ENCODE data around the gene APCDD1. TPM values are rescaled to one million over a fixed set of nuclear protein-coding genes. Genes with fewer than 3 reads are reported as not detected.

APCDD1 gene
- total and polyA plus RNA-seq, 5 donors from 2014 or later: not detected

DNA sequence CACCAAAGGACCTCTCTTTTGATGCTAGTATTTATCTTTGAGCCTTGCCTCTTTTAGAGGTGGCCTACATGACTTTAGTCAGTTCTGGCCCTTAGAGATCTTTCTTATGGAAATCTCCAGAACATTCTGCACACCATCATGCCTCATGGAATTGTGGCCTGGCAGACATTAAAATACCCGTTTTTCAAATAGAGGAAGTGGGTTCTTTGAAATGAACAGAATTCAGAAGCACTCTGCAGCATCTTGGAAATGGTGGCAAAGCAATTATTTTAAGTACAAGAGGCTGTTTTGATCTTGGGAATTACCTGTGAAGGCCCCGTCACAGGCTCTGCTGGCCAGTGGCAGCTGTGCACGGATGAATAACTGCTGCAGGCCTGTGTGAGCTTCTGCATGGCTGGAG, 40.7 kb upstream of the APCDD1 start:
- no peak overlapping the region for H3K4me3 ChIP-seq (ENCODE audit: low read depth, low read length)
- H3K4me1 Mint-ChIP-seq: no peaks in the 10 kb centered on the region
- ATAC-seq (ENCODE audit: low read depth in 2 of 2): no peak
- H3K27me3 ChIP-seq (ENCODE audit: control insufficient read depth, insufficient read depth, low read length): no peaks in the 10 kb centered on the region
- H3K27ac Mint-ChIP-seq: no peak overlapping the region
- H3K27me3 Mint-ChIP-seq: no peaks in the 10 kb centered on the region
- no peak for DNase-seq
- H3K9me3 Mint-ChIP-seq: peaks cover 0 to 2% (median 0%) of the 10 kb centered on the region in 7 donors
- no peaks in the 10 kb centered on the region for H3K36me3 ChIP-seq (ENCODE audit: control insufficient read depth, insufficient read depth, low read length)
- no peaks in the 10 kb centered on the region for H3K9me3 ChIP-seq (ENCODE audit: control insufficient read depth in 2 of 2, low read length in 2 of 2)
- H3K27ac ChIP-seq (ENCODE audit: insufficient read depth, low read length, poor library complexity, severe bottlenecking): no peak overlapping the region
- no peak overlapping the region for H3K4me3 Mint-ChIP-seq
- H3K36me3 Mint-ChIP-seq: no peaks in the 10 kb centered on the region
- H3K4me1 ChIP-seq (ENCODE audit: control insufficient read depth, insufficient read depth, low read length, poor library complexity, severe bottlenecking): no peaks in the 10 kb centered on the region

DNA sequence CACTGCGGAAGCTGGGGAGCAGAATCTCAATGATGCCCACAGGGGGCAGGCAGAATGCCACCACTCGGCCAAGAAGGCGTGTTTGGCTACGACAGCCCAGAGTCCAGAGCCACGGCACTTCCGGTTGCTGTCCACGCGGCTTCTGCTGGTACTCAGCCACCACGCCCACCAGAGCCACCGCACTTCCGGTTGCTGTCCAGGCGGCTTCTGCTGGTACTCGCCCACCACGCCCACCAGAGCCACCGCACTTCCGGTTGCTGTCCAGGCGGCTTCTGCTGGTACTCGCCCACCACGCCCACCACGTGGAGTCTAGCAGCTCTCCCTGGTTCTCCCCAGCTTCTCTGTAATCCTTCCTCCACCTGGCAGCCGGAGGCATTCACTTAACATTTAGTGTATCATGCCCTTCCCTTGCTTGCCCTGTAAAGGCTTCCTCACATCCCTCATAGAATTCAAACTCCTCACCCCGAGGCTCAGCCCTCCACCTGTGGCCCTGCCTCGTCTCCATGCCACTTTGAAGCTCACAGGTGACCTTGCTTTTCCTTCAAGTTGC, 40.1 kb upstream of the APCDD1 start:
- ATAC-seq (ENCODE audit: low read depth in 2 of 2) (no peak), DNase-seq (no peak)
- no peaks in the 10 kb centered on the region for H3K36me3 ChIP-seq (ENCODE audit: control insufficient read depth, insufficient read depth, low read length)
- H3K4me1 ChIP-seq (ENCODE audit: control insufficient read depth, insufficient read depth, low read length, poor library complexity, severe bottlenecking): no peaks in the 10 kb centered on the region
- no peaks in the 10 kb centered on the region for H3K4me1 Mint-ChIP-seq
- H3K27me3 Mint-ChIP-seq: no peaks in the 10 kb centered on the region
- H3K4me3 ChIP-seq (ENCODE audit: low read depth, low read length): no peak overlapping the region
- H3K9me3 Mint-ChIP-seq: peaks cover 0 to 2% (median 0%) of the 10 kb centered on the region in 7 donors
- H3K36me3 Mint-ChIP-seq: no peaks in the 10 kb centered on the region
- no peaks in the 10 kb centered on the region for H3K9me3 ChIP-seq (ENCODE audit: control insufficient read depth in 2 of 2, low read length in 2 of 2)
- H3K27me3 ChIP-seq (ENCODE audit: control insufficient read depth, insufficient read depth, low read length): no peaks in the 10 kb centered on the region
- H3K27ac Mint-ChIP-seq: no peak overlapping the region
- H3K4me3 Mint-ChIP-seq: no peak overlapping the region
- H3K27ac ChIP-seq (ENCODE audit: insufficient read depth, low read length, poor library complexity, severe bottlenecking): no peak overlapping the region

DNA sequence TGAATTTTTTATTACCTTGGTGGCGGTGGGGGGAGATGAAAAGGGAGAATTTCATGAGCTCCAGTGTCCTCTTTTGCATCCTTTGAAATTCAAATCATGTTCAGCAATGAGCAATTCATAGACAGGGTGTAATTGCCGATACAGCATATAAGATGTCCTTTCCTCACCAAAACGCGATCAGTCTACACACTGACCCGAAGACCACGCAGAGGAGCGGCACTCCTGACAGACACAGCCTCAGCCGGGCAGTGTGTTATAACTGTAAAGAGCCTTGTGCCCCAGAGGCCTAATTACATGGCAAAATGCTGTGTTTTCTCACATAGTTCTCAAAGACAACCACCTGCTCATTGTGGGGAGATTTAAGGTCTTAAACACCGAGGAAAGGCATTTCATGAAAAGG, 38.4 kb upstream of the APCDD1 start:
- no peaks in the 10 kb centered on the region for H3K9me3 ChIP-seq (ENCODE audit: control insufficient read depth in 2 of 2, low read length in 2 of 2)
- no peaks in the 10 kb centered on the region for H3K4me1 Mint-ChIP-seq
- H3K4me3 ChIP-seq (ENCODE audit: low read depth, low read length): no peak overlapping the region
- H3K27ac Mint-ChIP-seq: no peak overlapping the region
- no peak overlapping the region for H3K4me3 Mint-ChIP-seq
- DNase-seq (no peak), ATAC-seq (ENCODE audit: low read depth in 2 of 2) (no peak)
- no peaks in the 10 kb centered on the region for H3K36me3 ChIP-seq (ENCODE audit: control insufficient read depth, insufficient read depth, low read length)
- H3K9me3 Mint-ChIP-seq: peaks cover 0 to 3% (median 0%) of the 10 kb centered on the region in 7 donors
- no peaks in the 10 kb centered on the region for H3K4me1 ChIP-seq (ENCODE audit: control insufficient read depth, insufficient read depth, low read length, poor library complexity, severe bottlenecking)
- H3K27ac ChIP-seq (ENCODE audit: insufficient read depth, low read length, poor library complexity, severe bottlenecking): no peak overlapping the region
- H3K36me3 Mint-ChIP-seq: no peaks in the 10 kb centered on the region
- no peaks in the 10 kb centered on the region for H3K27me3 ChIP-seq (ENCODE audit: control insufficient read depth, insufficient read depth, low read length)
- no peaks in the 10 kb centered on the region for H3K27me3 Mint-ChIP-seq

- no peak overlapping the region for H3K27ac ChIP-seq (ENCODE audit: insufficient read depth, low read length, poor library complexity, severe bottlenecking)
- Mint-ChIP-seq H3K36me3 (no peaks in the 10 kb centered on the region), H3K27me3 (no peaks in the 10 kb centered on the region), H3K9me3 (peaks cover 0 to 4% (median 0%) of the 10 kb centered on the region in 7 donors), H3K27ac (no peak overlapping the region), H3K4me3 (no peak overlapping the region), H3K4me1 (no peaks in the 10 kb centered on the region)
- H3K36me3 ChIP-seq (ENCODE audit: control insufficient read depth, insufficient read depth, low read length): no peaks in the 10 kb centered on the region
- no peak overlapping the region for H3K4me3 ChIP-seq (ENCODE audit: low read depth, low read length)
- no peaks in the 10 kb centered on the region for H3K4me1 ChIP-seq (ENCODE audit: control insufficient read depth, insufficient read depth, low read length, poor library complexity, severe bottlenecking)
- ATAC-seq (ENCODE audit: low read depth in 2 of 2) (no peak), DNase-seq (no peak)
- H3K27me3 ChIP-seq (ENCODE audit: control insufficient read depth, insufficient read depth, low read length): no peaks in the 10 kb centered on the region
- H3K9me3 ChIP-seq (ENCODE audit: control insufficient read depth in 2 of 2, low read length in 2 of 2): no peaks in the 10 kb centered on the region
These were observed 37.2 kb upstream of the APCDD1 start for GRCh38 chr18:10417191-10417590.

GRCh38 chr18:10417664-10418063, 36.8 kb upstream of the APCDD1 start:
- Mint-ChIP-seq H3K4me1 (no peaks in the 10 kb centered on the region), H3K36me3 (no peaks in the 10 kb centered on the region), H3K4me3 (no peak overlapping the region), H3K27me3 (no peaks in the 10 kb centered on the region), H3K9me3 (peaks cover 0 to 4% (median 0%) of the 10 kb centered on the region in 7 donors), H3K27ac (no peak overlapping the region)
- ATAC-seq (ENCODE audit: low read depth in 2 of 2): no peak
- no peak overlapping the region for H3K4me3 ChIP-seq (ENCODE audit: low read depth, low read length)
- H3K4me1 ChIP-seq (ENCODE audit: control insufficient read depth, insufficient read depth, low read length, poor library complexity, severe bottlenecking): no peaks in the 10 kb centered on the region
- no peak overlapping the region for H3K27ac ChIP-seq (ENCODE audit: insufficient read depth, low read length, poor library complexity, severe bottlenecking)
- no peaks in the 10 kb centered on the region for H3K36me3 ChIP-seq (ENCODE audit: control insufficient read depth, insufficient read depth, low read length)
- DNase-seq: no peak
- H3K27me3 ChIP-seq (ENCODE audit: control insufficient read depth, insufficient read depth, low read length): no peaks in the 10 kb centered on the region
- no peaks in the 10 kb centered on the region for H3K9me3 ChIP-seq (ENCODE audit: control insufficient read depth in 2 of 2, low read length in 2 of 2)

GRCh38 chr18:10418836-10419235, 35.6 kb upstream of the APCDD1 start:
- no peak for ATAC-seq (ENCODE audit: low read depth in 2 of 2)
- Histone ChIP-seq H3K36me3 (ENCODE audit: control insufficient read depth, insufficient read depth, low read length) (no peaks in the 10 kb centered on the region), H3K4me1 (ENCODE audit: control insufficient read depth, insufficient read depth, low read length, poor library complexity, severe bottlenecking) (no peaks in the 10 kb centered on the region), H3K27me3 (ENCODE audit: control insufficient read depth, insufficient read depth, low read length) (no peaks in the 10 kb centered on the region), H3K9me3 (ENCODE audit: control insufficient read depth in 2 of 2, low read length in 2 of 2) (no peaks in the 10 kb centered on the region), H3K4me3 (ENCODE audit: low read depth, low read length) (no peak overlapping the region), H3K27ac (ENCODE audit: insufficient read depth, low read length, poor library complexity, severe bottlenecking) (no peak overlapping the region)
- Mint-ChIP-seq H3K27me3 (no peaks in the 10 kb centered on the region), H3K4me1 (no peaks in the 10 kb centered on the region), H3K4me3 (no peak overlapping the region), H3K27ac (no peak overlapping the region), H3K9me3 (peaks cover 0 to 4% (median 0%) of the 10 kb centered on the region in 7 donors), H3K36me3 (no peaks in the 10 kb centered on the region)
- DNase-seq: no peak

DNA sequence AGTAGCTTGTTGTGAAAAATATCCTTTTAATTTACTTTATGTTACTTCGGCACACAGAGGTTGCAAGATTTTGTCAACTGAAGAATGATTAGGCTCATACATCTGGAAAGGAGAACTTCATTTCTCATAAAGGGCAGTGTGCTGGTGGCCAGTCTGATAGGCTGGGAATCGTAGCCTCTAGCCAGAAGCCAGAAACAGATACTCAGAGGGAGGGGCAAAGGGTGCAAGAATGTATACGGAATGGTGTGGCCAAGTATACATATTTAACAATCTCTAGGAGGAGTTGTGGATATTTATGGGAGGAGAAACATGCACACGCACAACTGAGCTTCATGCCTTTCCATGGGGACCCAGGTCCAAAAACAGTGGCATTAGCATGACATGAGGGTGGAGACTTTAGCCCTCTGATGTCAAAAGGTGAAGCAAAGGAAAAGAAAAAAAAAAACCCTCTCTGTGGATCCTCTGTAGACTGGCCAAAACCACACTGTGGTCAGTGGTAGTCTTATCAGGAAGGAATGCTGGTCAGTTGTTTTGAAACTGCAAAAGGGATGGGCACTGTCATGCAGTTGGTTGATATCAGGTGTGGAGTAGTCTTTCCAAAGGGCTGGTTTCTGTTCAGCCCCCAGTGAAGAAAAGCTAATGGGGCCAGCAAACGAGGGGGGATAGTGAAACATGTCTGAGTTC, 34.9 kb upstream of the APCDD1 start:
- Mint-ChIP-seq H3K9me3 (peaks cover 0 to 4% (median 0%) of the 10 kb centered on the region in 7 donors), H3K4me1 (no peaks in the 10 kb centered on the region), H3K27ac (no peak overlapping the region), H3K36me3 (no peaks in the 10 kb centered on the region), H3K4me3 (no peak overlapping the region), H3K27me3 (peaks cover 5% of the 10 kb centered on the region)
- H3K27ac ChIP-seq (ENCODE audit: insufficient read depth, low read length, poor library complexity, severe bottlenecking): no peak overlapping the region
- ATAC-seq (ENCODE audit: low read depth in 2 of 2) (no peak), DNase-seq (no peak)
- H3K4me3 ChIP-seq (ENCODE audit: low read depth, low read length): no peak overlapping the region
- H3K27me3 ChIP-seq (ENCODE audit: control insufficient read depth, insufficient read depth, low read length): no peaks in the 10 kb centered on the region
- H3K9me3 ChIP-seq (ENCODE audit: control insufficient read depth in 2 of 2, low read length in 2 of 2): no peaks in the 10 kb centered on the region
- H3K4me1 ChIP-seq (ENCODE audit: control insufficient read depth, insufficient read depth, low read length, poor library complexity, severe bottlenecking): no peaks in the 10 kb centered on the region
- no peaks in the 10 kb centered on the region for H3K36me3 ChIP-seq (ENCODE audit: control insufficient read depth, insufficient read depth, low read length)
